MM.1S (cell line): ENCODE measurements around the gene ADD3.

Experiments used
- DNase-seq: peaks from one replicate; pipeline ENCODE4 v3.0.0-alpha.2; 2015
- H2AFZ ChIP-seq: fragments of 300-600 bp; sonication (generic); 2 replicates; pipeline ENCODE4 v1.6.0; 2016; ENCODE audit warnings: antibody characterized with exemption, low read length
- H3F3A ChIP-seq: fragments of 300-600 bp; sonication (generic); 2 replicates; pipeline ENCODE4 v1.6.1; 2016; ENCODE audit warnings: mild to moderate bottlenecking, antibody characterized with exemption, low read length, moderate library complexity, mixed read lengths; ENCODE audit not compliant: insufficient read depth
- H3K27ac ChIP-seq: fragments of 300-600 bp; sonication (generic); 2 replicates; pipeline ENCODE4 v1.5.1; 2016; ENCODE audit warnings: mild to moderate bottlenecking, low read length
- H3K27me3 ChIP-seq: fragments of 300-600 bp; sonication (generic); replicated peaks from 2 replicates; pipeline ENCODE4 v1.6.0; 2016; ENCODE audit warnings: low read length; ENCODE audit not compliant: insufficient read depth
- H3K36me3 ChIP-seq: fragments of 300-600 bp; sonication (generic); replicated peaks from 2 replicates; pipeline ENCODE4 v1.6.1; 2016; ENCODE audit warnings: mild to moderate bottlenecking, low read length, mixed read lengths; ENCODE audit not compliant: insufficient read depth
- H3K4me1 ChIP-seq: fragments of 300-600 bp; sonication (generic); 2 replicates; pipeline ENCODE4 v1.6.1; 2016; ENCODE audit warnings: low read length, mixed read lengths
- H3K4me2 ChIP-seq: fragments of 300-600 bp; sonication (generic); 2 replicates; pipeline ENCODE4 v1.6.0; 2016; ENCODE audit warnings: low read depth, low read length
- H3K4me3 ChIP-seq: fragments of 300-600 bp; sonication (generic); 2 replicates; pipeline ENCODE4 v1.5.1; 2016; ENCODE audit warnings: low read length, mixed read lengths
- H3K79me2 ChIP-seq: fragments of 300-600 bp; sonication (generic); 2 replicates; pipeline ENCODE4 v1.6.1; 2016; ENCODE audit warnings: mixed run types, low read length, mixed read lengths
- H3K9ac ChIP-seq: fragments of 300-600 bp; sonication (generic); 2 replicates; pipeline ENCODE4 v1.6.1; 2016; ENCODE audit warnings: low read length, mixed read lengths
- H3K9me2 ChIP-seq: fragments of 300-600 bp; sonication (generic); replicated peaks from 2 replicates; pipeline ENCODE4 v1.6.1; 2016; ENCODE audit warnings: mild to moderate bottlenecking, low read length, mixed read lengths; ENCODE audit not compliant: insufficient read depth
- H3K9me3 ChIP-seq: fragments of 300-600 bp; sonication (generic); replicated peaks from 2 replicates; pipeline ENCODE4 v1.6.1; 2016; ENCODE audit warnings: mild to moderate bottlenecking, low read length, mixed read lengths; ENCODE audit not compliant: insufficient read depth
- H4K20me1 ChIP-seq: fragments of 300-600 bp; sonication (generic); 2 replicates; pipeline ENCODE4 v1.6.1; 2016; ENCODE audit warnings: mild to moderate bottlenecking, low read length, moderate library complexity, mixed read lengths; ENCODE audit not compliant: insufficient read depth
- EZH2 ChIP-seq: fragments of 300-600 bp; sonication (generic); optimal IDR thresholded peaks from 2 replicates; pipeline ENCODE3; 2017; ENCODE audit warnings: low read depth, mild to moderate bottlenecking, antibody characterized with exemption, low read length, mixed read lengths
- EZH2phosphoT487 ChIP-seq: fragments of 300-600 bp; sonication (generic); IDR thresholded peaks from 2 replicates; pipeline ENCODE4 v1.6.1; 2018; ENCODE audit warnings: antibody characterized with exemption, low read length
- TF ChIP-seq, protein P1 (sequence below): fragments of 300-600 bp; sonication (generic); IDR thresholded peaks from 2 replicates; pipeline ENCODE4 v1.5.1; 2016; ENCODE audit warnings: antibody characterized with exemption, low read length, mixed read lengths

The ADD3 gene

DNA sequence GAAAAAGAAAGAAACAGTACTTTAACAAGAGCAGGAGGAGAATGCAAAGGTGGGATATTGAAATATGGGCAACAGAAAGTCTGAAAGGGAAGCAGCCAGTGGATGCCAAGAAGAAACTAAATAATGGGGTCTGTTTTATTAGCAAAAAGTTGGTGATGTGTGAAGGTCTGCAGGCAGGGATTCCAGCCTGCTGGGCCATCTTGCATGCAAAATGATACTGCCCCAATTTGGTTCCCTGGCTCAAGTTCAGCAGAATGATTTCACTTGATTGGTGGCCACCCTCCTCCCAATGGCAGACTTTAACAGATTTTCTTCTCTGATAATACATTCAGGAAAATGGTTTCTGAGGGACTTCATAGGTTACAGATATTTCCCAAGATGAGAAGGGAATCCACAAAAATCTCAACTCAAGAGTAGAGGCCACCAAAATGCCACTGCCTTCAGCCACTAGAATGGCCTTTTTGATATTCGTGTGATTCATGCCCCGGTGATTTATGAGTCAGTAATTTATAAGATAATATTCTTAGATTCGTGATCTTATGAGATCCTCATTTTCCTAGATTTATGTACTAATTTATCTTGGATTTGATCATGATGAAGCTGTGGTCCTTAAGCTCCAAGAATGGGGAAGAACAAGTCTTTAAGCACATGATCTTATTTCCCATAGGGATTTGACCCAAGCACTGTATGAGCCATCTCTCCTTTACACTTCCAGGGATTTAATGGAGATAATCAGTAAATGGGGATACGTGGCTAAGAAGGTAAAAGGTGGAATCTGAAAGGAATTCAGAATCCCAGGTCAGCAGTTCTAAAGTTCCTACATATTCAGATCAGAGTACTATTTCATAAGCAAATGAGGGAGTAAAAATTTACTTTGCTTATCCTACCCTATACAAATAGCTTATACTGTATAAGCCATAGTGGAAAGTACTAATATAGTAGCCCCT, 32.3 kb upstream of the ADD3 start:
- TF ChIP-seq, protein P1, sequence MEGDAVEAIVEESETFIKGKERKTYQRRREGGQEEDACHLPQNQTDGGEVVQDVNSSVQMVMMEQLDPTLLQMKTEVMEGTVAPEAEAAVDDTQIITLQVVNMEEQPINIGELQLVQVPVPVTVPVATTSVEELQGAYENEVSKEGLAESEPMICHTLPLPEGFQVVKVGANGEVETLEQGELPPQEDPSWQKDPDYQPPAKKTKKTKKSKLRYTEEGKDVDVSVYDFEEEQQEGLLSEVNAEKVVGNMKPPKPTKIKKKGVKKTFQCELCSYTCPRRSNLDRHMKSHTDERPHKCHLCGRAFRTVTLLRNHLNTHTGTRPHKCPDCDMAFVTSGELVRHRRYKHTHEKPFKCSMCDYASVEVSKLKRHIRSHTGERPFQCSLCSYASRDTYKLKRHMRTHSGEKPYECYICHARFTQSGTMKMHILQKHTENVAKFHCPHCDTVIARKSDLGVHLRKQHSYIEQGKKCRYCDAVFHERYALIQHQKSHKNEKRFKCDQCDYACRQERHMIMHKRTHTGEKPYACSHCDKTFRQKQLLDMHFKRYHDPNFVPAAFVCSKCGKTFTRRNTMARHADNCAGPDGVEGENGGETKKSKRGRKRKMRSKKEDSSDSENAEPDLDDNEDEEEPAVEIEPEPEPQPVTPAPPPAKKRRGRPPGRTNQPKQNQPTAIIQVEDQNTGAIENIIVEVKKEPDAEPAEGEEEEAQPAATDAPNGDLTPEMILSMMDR: no peak
- no peak for TF ChIP-seq EZH2phosphoT487
- H3K4me1 ChIP-seq: no peaks in the 10 kb centered on the region
- no peaks in the 10 kb centered on the region for H3K36me3 ChIP-seq
- no peak overlapping the region for H2AFZ ChIP-seq
- H3K27me3 ChIP-seq: no peaks in the 10 kb centered on the region
- H3K9me2 ChIP-seq: no peaks in the 10 kb centered on the region
- H3K4me3 ChIP-seq: no peak overlapping the region
- no peak overlapping the region for H3K27ac ChIP-seq
- H4K20me1 ChIP-seq: no peaks in the 10 kb centered on the region
- H3K4me2 ChIP-seq: no peak overlapping the region
- no peak overlapping the region for H3K9ac ChIP-seq
- H3K79me2 ChIP-seq: no peaks in the 10 kb centered on the region
- H3F3A ChIP-seq: no peaks in the 10 kb centered on the region
- H3K9me3 ChIP-seq: no peaks in the 10 kb centered on the region
- DNase-seq: no peak

DNA sequence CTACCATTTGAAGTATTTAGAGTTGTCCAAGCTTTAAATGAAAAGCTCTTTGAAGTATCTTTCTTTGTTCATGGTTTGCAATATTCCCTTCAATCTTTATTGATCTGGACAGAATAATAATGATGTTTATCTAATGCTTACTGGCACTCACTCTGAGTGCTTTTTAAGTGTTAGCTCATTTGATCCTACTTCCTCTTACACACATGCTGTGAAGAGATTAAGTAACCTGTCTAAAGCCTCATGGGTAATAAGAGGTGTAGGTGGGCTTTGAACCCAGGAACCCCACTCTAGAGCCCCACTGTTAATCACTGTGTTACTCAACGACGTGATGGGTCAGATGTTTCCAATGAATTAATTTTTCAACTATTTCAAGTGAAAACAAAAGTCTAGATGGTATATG, 31.1 kb upstream of the ADD3 start:
- H2AFZ ChIP-seq: no peak overlapping the region

DNA sequence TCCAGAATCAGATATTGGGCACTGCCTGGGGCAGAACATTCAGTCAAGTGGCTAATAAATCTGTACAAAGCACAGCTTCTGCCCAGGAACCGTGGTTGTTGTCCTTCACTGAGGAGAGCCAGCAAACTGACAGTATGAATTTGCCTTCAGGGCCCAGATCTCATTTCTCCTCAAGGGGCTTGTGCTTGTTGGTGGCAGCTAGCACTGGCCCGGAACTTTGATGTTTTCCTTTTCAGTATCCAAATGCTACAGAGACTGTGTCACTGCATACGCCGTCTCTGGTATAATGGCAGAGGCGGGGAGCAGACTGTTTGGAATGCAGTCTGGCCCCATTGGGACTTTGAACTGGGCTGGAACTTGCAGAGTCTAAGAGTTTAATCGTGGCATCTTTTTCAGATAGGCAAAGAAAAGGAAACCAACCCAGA, 30.4 kb upstream of the ADD3 start:
- H3K4me2 ChIP-seq: no peak overlapping the region
- H3K9me3 ChIP-seq: no peaks in the 10 kb centered on the region
- no peak overlapping the region for H2AFZ ChIP-seq
- no peaks in the 10 kb centered on the region for H4K20me1 ChIP-seq
- no peaks in the 10 kb centered on the region for H3K36me3 ChIP-seq
- H3K27me3 ChIP-seq: no peaks in the 10 kb centered on the region
- H3F3A ChIP-seq: no peaks in the 10 kb centered on the region
- H3K4me1 ChIP-seq: no peaks in the 10 kb centered on the region
- H3K27ac ChIP-seq: no peak overlapping the region
- TF ChIP-seq, protein P1: no peak
- TF ChIP-seq EZH2 (no peak), EZH2phosphoT487 (no peak)
- H3K79me2 ChIP-seq: no peaks in the 10 kb centered on the region
- no peak for DNase-seq
- no peak overlapping the region for H3K9ac ChIP-seq
- H3K9me2 ChIP-seq: no peaks in the 10 kb centered on the region
- H3K4me3 ChIP-seq: no peak overlapping the region

More for the DNA sequence above, 31.1 kb upstream of the ADD3 start:
- Histone ChIP-seq H3K4me3 (no peak overlapping the region), H4K20me1 (no peaks in the 10 kb centered on the region), H3K36me3 (no peaks in the 10 kb centered on the region), H3K9me2 (no peaks in the 10 kb centered on the region), H3K27me3 (no peaks in the 10 kb centered on the region), H3K4me1 (no peaks in the 10 kb centered on the region), H3K4me2 (no peak overlapping the region), H3K9ac (no peak overlapping the region), H3K79me2 (no peaks in the 10 kb centered on the region), H3F3A (no peaks in the 10 kb centered on the region), H3K27ac (no peak overlapping the region), H3K9me3 (no peaks in the 10 kb centered on the region)
- DNase-seq: no peak
- TF ChIP-seq EZH2 (no peak), EZH2phosphoT487 (no peak)
- TF ChIP-seq, protein P1: no peak
